HT-29 (cell line): Measurements from ENCODE around the gene MRGPRX3. TPM values are rescaled to one million over a fixed set of nuclear protein-coding genes. Genes with fewer than 3 reads are reported as not detected.
A peak's percentile ranks its signal among the peaks of the same experiment; 100 is the strongest.
"Not testable (repeated sequence)": the region's sequence is repeated elsewhere in the genome, so short reads cannot be mapped to it uniquely, and the experiment has no call there.

Experiments
- DNase-seq: peaks from one replicate; pipeline ENCODE4 v3.0.0-alpha.2; 2015; ENCODE audit warnings: low spot score
- total RNA-seq: library from RNA; depleted of rRNA; stranded (reverse); fragments of >200 nt; shearing (Covaris generic); gene quantifications from 2 replicates; pipeline ENCODE4 v1.2.3, GENCODE V29; 2014; rRNA removed

The MRGPRX3 gene
- total RNA-seq = not detected in 2 replicates

DNA sequence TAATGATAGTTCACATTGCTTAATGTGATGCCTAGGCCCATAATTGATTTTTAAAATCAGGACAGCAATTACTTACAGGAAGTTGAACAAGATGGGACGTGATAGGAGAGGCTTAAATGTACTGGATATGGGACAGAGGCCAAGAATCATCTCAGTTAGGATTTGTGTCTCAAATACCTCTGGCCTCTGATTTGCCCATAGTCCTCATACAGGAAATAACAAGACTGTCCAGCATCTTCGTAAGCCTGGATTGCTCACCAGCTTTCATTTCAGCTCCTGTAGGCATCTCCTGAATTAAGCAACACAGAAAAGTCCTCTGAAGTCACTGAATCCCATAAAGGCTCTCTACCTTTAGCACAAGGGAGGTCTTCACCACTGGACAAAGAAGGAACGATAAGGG is at the start of gene MRGPRX3:
MRGPRX3 (plus strand) TSS at position 231 of the 400 bp plus-strand sequence. CDS start 4,632 bp downstream, outside the sequence.
- no peak for DNase-seq

DNA sequence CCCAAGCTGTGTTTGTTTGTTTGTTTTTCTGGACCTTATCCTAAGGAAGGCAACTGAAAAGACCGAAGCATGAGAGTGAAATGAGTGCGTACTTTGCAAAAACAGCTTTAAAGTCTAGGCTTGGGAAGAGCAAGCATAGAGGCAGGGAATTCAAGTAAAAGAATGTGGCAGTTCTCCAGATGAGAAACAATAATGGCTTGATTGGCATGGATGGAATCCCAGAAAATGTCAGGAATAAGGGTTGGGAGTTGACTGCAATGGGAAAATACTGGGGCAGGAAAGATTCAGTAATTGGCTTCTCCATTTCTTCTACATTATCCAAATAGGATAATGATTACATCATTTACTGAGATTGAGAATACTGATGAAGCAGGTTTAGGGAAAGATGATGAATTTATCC is 44.0 kb upstream of the MRGPRX3 start:
- DNase-seq = no peak

DNA sequence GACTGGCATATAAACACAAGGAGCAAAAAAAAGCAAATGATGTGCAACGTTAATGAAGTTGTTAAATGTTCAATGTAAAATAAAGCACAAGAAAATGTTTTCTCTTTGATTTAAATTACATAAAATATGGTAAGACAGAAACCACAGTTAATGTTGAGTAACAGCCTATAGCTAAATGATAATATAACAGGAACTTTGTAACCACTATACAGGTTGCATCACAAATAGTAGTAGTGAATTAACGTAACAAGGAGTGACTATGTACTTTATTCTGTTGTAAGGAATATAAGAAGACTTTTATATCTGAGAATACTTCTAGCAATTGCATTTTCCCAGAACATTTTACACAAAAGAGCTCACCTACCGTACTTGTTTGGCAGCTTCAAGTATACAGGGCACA is 43.4 kb upstream of the MRGPRX3 start:
- DNase-seq = no peak

DNA sequence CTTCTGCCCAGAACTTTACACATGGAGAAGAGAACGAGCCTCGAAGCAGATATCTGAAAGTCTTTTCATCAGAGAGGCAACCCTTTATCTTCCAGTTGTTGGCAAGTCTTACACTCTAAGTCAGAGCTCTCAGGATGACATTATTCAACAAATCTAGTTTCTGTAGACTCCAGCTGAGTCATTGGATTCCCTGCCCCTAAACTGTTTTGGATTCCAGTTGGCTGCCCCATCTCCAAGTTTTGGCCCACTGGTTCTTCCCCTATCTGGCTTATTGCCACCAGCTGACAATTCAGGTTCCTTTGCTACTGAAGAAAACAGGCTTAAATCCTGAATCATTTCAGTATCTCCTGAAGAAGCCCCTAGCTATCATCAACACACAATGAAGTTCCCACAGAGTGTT is 40.6 kb upstream of the MRGPRX3 start:
- DNase-seq = no peak

DNA sequence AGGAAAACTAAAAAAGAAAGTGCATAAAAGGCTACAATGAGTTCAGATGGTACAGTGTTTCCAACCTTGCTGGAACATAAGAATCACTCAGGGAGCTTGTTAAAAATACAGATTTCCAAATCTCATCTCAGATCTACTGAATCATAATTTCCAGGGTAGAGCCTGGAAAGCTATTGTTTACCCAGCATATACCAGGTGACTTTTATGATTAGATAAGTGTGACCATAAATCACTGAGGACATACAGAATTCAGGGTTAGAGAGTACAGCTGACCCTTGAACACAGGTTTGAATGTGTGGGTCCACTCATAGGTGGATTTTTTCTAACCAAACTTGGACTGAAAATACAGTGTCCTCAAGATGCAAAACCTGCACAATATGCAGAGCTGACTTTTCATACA is 38.4 kb upstream of the MRGPRX3 start:
- DNase-seq = no peak

DNA sequence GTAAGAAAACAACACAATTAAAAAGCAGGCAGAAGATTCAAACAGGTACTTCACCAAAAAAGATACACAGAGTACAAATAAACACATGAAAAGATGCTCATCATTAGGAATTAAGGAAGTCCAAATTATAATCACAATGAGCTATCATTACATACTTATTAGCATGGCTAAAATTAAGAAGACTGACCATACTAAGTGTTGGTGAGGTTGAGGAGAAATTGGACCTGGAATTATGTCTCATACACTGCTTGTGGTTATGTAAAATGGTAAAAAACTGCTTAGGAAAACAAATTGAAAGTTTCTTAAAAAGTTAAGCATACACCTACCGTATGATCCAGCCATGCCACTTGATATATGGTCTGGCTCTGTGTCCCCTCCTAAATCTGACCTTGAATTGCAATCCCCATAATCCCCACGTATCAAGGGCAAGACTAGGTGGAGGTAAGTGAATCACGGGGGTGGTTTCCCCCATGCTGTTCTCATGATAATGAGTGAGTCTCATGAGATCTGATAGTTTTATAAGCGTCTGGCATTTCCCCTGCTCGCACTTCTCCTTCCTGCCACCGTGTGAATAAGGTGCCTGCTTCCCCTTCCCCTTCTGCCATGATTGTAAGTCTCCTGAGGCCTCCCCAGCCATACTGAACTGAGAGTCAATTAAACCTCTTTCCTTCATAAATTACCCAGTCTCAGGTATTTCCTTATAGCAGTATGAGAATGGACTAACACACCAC is 31.3 kb upstream of the MRGPRX3 start:
- DNase-seq = no peak

DNA sequence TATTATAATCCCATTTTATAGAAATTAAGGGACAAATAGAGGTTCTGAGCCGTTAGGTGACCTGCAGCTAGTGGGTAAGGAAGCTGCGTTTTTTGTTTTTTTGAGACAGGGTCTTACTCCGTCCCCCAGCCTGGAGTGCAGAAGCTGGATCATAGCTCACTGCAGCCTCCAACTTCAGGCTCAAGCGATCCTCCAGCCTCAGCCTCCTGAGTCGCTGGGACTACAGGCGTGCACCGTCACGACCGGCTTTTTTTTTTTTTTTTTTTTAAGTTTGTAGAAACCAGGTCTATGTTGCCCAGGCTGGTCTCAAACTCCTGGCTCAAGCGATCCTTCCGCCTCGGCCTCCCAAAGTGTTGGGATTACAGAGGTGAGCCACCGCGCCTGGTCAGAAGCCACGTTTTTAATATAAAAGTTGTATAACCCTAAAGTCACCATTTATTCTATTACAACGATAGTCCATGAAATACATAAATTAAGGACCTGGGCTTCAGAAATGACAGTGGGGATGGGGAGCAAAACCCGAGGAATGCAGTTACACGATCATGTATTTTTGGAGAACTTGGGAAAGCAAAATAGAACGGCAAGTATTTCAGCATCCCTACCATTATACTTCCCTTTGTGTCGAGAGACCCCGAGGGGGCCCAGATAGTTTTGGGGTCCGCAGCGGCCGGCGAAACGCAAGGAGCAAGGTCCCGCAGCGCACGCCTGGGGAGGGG is 27.1 kb upstream of the MRGPRX3 start:
- DNase-seq = no peak

DNA sequence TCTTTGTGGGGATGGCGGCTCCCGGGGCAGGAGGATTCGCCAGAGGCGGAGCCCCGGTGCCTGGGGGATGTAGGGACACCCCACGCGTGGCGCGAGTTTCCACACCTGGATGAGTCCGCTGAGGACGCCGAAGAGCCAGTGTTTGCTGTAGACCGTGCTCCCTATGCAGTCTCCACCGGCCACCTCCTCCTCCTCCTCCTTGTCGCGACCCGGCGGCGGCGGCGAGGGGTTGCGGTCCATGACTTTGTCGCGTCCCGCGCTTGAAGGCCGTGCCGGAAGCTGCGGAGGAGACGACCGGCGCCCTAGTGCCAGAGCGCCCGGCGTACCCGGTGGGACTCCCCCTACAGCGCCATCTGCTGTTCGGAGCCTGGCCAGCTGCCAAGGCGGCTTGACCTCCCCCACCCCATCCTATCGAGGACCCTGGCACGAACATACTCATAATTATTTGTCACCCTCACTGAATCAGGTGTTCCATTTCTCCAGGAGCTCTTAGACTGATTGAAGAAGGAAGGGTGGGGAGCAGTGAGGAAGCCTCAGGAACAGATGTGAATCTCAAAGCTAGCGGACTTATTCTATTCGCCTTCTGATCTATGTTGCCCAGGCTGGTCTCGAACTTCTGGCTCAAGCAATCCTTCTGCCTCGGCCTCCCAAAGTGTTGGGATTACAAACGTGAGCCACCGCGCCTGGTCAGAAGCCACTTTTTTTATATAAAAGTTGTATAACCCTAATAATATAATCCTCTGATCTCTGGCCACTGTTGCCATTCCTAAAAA is 26.4 kb upstream of the MRGPRX3 start, which contains the start of gene SAAL1:
SAAL1 (minus strand) TSS at position 281 of the 773 bp plus-strand sequence; CDS start at position 240, 41 bp downstream.
- peak; percentile 91 for DNase-seq

DNA sequence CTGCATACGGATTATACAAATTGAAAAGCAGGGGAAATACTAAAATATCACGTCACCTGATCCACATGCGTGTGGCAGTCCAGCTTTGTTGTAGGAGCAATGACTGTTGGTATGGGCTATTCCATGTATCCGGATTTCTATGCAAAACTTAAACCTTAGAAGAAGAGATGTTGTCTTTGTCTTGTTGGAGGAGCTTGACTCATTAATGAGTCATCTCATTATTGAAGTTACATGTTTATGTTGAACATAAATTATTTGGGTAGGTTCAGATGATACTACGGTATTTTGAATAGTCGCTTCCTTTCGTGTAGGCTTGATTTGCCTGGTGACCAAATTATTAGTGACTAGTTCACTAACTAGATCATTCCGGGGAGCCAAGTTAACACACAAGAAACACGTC is 25.7 kb upstream of the MRGPRX3 start:
- DNase-seq = no peak

DNA sequence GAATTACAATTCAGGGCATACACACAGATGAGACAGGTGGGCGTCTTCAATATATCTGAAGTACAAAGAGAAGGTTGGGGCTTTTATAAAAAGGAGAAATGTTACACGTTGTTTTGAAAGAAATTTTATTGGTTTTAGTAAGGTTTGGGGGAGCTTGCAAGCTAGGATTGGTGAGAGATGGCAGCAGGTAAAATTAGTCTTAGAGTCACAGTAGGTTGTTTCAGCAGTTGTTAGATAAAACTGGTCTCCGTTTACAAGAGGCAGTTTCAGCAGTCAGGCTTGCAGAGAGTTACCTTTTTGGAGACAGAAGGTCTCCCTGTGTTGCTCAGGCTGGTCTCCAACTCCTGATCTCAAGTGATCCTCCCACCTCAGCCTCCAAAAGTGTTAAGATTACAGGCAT is 24.1 kb upstream of the MRGPRX3 start:
- no peak for DNase-seq

DNA sequence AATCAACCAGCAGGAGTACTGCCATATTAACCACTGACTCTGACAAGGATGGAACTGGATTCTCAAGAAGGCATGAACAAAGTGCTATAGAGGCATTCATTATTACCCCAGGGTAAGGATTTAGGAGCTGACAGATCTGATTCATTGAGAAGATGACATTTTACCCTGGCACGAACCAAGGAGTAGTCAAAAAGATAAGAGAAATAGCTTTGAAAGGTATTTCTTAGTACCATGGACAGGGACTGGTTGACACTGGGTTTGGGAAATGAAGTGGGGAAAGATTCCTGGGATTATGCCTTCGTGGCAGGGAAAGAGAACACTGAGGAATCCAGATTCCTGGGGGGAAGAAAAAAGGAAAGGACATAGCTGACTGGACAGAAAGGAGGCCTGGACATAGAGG is 21.4 kb upstream of the MRGPRX3 start:
- no peak for DNase-seq

DNA sequence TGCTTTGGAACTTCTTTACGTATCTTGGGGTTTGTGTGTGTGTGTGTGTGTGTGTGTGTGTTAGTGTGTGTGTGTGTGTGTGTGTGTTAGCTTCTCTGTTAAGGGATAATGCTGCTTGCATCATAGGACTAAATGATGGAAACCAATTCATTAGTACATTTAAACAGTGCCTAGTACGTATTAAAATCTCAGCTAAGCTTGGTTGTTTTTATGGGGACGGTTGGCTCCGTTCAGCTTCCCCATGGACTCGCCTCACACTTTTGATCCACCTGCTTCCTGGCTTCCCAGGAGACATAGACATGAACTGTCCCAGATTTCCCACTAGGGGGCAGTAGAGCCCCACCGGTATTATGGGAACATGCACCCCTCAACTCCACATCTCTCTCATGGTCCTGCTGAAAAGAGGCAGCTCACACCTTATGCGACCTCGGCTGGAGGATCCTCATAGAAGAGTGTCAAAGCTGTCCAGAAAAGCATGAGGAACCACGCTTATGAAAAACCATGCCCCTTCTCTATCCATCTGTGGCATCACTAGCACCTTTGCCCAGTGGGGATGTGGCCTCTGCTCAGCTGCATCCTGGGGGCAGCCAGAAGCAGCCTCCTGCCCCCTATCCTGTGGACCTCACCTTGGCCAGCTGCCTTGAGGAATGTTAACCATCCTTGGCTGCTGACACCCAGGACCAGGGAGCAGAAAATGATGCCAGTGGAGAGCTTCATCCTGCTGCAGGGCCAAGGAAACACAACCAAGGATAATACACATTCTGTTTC is 16.8 kb upstream of the MRGPRX3 start:
- peak; percentile 88 for DNase-seq

DNA sequence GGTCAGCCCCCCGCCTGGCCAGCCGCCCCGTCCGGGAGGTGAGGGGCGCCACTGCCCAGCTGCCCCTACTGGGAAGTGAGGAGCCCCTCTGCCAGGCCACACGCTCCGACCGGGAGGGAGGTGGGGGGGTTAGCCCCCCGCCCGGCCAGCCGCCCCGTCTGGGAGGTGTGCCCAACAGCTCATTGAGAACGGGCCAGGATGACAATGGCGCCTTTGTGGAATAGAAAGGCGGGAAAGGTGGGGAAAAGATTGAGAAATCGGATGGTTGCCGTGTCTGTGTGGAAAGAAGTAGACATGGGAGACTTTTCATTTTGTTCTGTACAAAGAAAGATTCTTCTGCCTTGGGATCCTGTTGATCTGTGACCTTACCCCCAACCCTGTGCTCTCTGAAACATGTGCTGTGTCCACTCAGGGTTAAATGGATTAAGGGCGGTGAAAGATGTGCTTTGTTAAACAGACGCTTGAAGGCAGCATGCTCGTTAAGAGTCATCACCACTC is 11.0 kb upstream of the MRGPRX3 start:
- not testable (repeated sequence) for DNase-seq

DNA sequence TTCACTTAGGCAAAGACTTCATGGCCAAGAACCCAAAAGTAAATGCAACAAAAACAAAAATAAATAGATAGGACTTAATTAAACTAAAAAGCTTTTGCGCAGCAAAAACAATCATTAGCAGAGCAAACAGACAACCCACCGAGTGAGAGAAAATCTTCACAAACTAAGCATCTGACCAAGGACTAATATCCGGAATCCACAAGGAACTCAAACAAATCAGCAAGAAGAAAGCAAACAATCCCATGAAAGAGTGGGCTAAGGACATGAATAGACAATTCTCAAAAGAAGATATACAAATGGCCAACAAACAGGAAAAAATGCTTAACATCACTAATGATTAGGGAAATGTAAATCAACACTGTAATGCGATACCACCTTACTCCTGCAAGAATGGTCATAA is 1.3 kb upstream of the MRGPRX3 start:
- DNase-seq = not testable (repeated sequence)

DNA sequence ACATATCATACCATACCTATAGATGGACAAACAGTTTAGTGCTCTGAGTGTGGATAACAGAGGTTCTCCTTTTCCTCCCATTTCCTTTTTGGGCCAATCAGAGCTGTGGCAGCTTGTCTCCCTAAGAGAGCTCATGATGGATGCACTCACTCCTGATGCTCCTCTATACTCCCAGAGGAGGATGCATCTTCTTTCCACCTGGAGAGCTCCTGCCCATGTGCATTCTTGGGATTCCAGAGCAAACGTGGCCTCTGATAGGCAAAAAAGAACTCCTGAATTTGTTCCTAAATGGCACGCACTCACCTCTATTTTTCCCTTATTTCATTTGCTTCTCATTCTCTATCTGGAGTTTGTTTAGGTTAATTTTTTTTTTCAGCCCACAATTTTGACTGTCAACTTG is 2.9 kb downstream of the MRGPRX3 start:
- no peak for DNase-seq

DNA sequence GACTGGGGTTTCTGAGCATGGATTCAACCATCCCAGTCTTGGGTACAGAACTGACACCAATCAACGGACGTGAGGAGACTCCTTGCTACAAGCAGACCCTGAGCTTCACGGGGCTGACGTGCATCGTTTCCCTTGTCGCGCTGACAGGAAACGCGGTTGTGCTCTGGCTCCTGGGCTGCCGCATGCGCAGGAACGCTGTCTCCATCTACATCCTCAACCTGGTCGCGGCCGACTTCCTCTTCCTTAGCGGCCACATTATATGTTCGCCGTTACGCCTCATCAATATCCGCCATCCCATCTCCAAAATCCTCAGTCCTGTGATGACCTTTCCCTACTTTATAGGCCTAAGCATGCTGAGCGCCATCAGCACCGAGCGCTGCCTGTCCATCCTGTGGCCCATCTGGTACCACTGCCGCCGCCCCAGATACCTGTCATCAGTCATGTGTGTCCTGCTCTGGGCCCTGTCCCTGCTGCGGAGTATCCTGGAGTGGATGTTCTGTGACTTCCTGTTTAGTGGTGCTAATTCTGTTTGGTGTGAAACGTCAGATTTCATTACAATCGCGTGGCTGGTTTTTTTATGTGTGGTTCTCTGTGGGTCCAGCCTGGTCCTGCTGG is 4.9 kb downstream of the MRGPRX3 start:
- DNase-seq = no peak

DNA sequence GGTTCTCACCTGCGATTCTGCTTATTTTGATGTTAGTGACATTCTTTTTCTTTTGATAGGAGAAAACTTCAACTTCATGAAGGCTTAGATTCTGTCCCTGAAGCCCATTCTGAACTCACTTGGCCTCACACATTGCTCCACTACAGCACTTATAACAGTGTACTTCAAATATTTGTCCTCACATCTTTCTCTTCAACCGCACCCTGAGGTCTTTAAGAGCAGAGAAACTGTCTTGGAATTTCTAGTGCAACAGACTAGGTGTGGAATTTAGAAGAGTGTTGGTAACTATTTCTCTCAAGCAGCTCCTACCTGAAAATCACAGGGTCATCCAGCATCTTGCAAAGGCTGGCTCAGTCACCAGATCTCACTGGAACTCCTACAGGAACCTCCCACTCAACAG is 7.8 kb downstream of the MRGPRX3 start:
- DNase-seq = no peak

DNA sequence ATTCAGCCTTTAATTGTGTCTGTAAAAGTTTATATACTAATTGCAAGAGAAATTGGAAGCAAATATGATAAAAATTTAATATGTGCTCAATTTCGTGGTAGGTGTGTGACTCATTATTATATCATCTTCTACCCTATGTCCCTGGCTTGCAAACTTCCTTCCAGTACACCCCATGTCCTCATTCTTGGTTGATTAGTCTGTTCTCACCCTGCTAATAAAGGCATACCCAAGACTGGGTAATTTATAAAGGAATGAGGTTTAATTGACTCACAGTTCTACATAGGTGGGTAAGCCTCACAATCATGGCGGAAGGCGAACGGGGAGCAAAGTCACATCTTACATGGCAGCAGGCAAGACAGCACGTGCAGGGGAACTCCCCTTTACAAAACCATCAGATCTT is 11.9 kb downstream of the MRGPRX3 start:
- DNase-seq = no peak

DNA sequence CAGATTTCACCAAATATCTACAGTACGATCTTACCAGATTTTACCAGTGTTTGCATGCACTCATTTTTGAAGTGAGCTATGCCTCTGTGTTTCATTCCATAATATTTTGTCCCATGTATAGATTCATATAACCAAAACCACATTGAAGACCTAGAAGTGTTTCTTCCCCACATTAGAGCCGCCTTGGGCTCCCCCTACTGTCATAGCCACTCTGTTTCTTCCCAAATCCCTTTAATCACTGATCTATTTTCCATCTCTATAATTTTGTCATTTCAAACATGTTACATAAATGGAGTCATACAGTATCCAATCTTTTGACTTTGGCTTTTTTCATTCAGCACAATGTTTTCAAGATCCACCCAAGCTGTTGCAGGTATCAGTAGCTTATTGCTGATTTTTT is 12.7 kb downstream of the MRGPRX3 start:
- DNase-seq = no peak

DNA sequence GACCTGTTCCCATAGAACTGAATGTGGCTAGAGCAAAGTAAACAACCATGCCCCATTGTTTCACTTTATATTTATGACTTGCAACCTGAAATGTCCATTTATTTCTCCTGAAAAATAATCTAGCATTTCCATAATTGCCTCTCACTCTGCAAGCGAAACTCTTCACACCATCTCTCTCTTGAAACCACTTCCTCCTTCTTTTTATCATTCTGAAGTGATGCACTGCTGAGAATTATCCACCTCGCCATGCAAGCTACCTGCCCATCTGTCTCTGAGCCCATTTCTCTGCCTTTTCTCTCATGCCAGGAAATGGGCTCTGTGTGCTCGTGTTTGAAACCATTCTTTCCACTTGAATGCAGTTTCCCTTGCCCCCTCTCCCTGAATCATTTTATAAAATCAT is 13.5 kb downstream of the MRGPRX3 start:
- DNase-seq = no peak

DNA sequence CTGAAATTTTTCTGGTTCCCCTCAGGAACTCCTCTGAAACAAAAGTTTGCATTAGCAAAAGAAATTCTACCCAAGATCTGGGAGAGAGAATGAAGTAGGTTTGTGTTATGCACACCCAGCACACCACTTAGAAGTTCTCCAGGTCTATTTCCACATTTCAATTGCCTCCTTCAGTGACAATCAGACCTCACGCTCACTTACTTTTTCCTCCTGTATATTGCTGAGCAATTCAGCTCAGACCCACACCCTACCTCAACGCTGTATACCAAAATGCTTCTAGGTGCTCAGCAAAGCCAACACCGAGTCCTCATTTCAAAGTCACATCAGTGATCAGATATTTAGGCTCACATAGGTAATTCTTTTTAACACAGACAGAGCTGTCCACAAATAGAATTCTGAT is 19.2 kb downstream of the MRGPRX3 start:
- no peak for DNase-seq
